HG03039 (cell line): ENCODE measurements around the gene KCNIP1.
"Not testable (repeated sequence)": the region's sequence is repeated elsewhere in the genome, so short reads cannot be mapped to it uniquely, and the experiment has no call there.

Source experiments
- ATAC-seq: cut with Tn5 transposase; IDR thresholded peaks from one replicate; pipeline ENCODE4 v1.9.1; 2021; ENCODE audit warnings: mild to moderate bottlenecking, moderate library complexity; ENCODE audit not compliant: unreplicated experiment

Gene KCNIP1

GRCh38 chr5:170534941-170535340 is 31.1 kb downstream of the KCNIP1 start:
- ATAC-seq, result no peak

- no peak for ATAC-seq
Measured at GRCh38 chr5:170536525-170536924, 32.7 kb downstream of the KCNIP1 start.

DNA sequence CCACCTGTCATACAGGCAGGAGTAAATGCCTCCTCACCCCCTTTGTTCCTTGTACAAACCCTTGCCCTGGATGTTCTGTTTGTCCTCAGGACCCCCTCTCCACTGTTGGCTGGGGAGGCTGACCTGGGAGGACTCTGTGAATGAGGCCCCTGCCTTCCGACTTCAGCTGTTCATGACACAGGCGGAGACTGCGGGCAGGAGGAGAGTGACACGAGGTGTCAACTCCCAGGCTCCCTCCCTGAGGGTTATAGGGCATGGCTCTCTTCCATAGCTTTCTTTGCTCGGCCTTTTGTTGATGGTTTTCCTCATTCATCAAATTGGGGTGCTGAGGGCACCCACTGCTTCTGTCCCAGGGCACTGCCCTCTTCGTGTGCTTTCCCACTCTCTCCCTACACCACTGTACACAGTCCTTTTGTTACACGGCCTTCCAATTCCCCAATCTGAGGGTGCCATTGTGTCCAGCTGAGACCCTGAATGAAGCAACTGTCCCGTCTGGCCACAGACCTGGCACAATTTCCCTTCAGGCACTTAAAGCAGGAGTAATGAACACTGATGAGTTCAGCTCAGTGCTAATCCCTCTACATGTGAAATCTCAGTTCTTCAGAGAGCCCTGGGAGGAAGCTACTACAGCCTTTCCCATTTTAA is 33.8 kb downstream of the KCNIP1 start:
- ATAC-seq, result no peak

GRCh38 chr5:170538096-170538465 is 34.3 kb downstream of the KCNIP1 start:
- ATAC-seq, result no peak

- no peak for ATAC-seq
Measured at GRCh38 chr5:170538696-170539586, 35.1 kb downstream of the KCNIP1 start.

DNA sequence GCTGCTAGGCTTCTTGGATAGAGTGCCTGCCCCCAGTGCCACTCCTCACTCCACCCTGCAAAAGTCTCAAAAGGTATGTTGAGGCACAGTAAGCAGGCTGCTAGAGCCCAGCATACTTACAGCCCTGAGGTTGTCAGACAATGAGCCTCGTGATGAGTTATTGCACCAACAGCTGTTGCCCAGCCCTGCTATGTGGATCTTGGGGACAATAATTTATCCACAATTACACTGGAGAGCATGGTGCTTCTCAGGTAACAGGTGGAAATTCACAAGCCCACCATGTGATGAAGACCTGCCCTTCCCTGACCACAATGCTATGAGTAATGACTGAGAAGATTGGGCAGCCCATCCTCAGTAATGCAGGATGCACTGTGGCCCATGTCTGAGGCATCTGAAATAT is 36.5 kb downstream of the KCNIP1 start:
- ATAC-seq, result no peak

DNA sequence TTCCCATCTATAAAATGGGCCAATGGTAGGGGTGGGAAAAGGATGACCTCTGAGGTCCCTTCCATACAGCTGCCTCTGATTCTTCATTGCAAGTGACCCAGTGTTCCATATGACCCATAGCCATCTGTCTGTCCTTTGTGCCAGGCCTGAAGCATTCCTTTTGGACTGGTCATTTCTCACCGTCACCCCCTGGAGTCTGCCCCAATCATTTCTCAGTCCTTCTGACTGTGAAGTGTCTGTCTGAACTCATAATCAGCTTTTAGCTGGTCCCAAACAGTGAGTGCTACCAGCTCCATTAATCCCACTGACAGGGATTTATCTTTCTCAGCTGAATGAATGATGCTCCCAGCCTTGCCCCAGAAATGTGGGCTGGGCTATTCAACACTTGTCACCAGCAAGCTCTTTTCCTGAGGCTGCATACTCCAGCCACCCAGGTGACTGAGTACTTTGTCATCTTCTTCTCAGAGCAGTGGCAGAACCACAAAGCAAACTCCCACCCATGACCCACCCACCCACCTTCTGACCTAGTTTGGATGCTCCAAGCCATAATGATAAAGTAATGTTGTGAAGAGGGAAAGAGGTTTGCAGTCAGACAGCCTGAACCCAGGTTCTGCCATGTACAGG is 37.4 kb downstream of the KCNIP1 start:
- ATAC-seq, result no peak

DNA sequence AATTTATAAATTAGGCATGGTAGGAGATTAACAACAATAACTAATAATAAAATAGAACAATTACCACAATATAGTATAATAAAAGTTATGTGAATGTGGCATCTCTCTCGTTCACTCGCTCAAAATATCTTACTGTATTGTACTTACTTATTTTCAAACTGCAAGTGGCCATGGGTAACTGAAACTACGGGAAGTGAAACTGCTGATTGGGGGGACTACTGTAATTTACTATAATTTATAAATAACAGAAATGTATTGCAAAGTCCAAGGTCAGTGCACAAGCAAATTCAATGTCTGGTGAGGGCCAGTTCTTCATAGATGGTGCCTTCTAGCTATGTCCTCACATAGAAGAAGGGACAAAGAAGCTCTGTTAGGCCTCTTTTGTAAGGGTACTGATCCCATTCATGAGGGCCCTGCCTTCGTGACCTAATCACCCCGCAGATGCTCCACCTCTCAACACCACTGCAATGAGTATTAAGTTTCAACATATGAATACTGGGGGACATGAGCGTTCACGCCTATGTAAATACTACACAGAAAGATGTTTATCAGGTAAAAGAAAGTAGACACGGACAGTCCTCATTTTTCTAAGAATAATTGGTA is 39.0 kb downstream of the KCNIP1 start:
- no peak for ATAC-seq

GRCh38 chr5:170545313-170545712 is 41.5 kb downstream of the KCNIP1 start:
- ATAC-seq, result no peak

GRCh38 chr5:170545811-170546210 is 42.0 kb downstream of the KCNIP1 start:
- ATAC-seq, result no peak

DNA sequence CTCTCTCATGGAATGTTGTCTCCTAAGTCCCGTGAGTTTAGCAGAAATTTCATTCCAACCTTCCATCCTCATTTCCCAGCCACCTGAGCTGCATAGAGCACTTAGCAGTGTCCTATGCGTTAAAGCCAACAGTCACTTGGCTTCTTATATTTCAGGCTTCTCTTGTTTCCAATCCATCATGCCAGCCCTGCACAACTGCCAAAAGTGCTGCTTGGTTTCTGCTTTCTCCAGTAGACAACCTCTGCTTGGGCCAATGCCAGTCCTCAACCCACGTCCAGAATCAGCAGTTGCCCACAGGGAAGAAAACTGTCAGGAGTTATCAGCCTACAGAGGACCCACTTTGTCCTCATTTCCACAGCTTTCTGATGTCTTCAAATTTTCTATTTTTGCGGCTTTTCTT is 42.5 kb downstream of the KCNIP1 start:
- ATAC-seq, result no peak

DNA sequence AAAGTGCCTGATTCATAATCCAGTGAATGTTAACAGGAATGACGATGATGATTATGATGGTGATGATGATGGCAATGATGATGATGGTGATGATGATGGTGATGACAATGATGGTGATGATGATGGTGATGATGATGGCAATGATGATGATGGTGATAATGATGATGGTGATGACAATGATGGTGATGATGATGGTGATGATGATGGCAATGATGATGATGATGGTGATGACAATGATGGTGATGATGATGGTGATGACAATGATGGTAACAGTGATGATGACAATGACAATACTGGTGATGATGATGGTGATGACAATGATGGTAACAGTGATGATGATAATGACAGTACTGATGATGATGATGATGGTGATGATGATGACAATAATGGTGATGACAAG is 46.6 kb downstream of the KCNIP1 start:
- ATAC-seq, result not testable (repeated sequence)

- no peak for ATAC-seq
Measured at GRCh38 chr5:170551076-170551475, 47.3 kb downstream of the KCNIP1 start.

- no peak for ATAC-seq
Measured at GRCh38 chr5:170551622-170552021, 47.8 kb downstream of the KCNIP1 start.

DNA sequence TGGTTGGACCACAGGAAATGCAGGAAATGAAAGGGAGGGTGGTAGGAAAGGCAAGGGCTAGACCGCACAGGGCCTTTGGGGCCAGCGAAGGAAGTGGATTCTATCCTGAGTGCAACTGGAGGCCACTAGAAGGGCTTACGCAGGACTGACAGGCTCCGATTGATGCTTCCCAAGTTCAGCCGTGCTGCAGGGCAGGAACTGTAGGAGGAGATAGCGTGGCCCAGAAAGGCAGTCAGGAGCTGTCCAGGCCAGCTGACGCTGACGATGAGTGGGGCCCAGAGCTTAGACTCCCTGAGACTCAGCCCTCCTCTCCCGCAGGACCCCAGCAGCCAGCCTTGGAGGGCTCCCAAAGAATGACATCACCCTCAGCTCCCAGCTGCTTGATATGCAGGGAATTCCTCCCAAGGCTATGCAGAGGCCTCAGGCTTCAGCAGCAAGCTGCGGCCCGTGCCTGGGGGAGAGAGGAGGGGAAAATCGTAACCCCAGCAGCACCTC is 48.8 kb downstream of the KCNIP1 start:
- no peak for ATAC-seq

DNA sequence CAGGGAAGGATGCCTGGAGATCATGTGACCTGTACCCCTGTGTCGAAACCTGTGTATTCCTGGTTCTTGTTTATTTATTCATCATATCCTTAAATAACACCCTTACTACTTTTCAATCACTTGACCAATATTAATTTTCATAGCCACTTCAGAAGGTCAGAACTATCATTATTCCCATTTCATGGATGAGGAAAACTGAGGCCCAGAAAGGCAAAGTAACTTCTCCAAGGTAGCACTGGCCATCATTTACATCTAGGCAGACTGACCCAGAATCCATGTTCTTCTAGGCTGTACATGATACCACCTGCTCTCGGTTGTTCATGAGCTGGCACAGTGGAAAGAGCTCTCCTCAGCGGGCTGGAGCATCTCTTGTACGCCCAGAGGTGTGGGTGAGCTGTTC is 49.4 kb downstream of the KCNIP1 start:
- no peak for ATAC-seq

- ATAC-seq, result no peak
Measured at GRCh38 chr5:170554521-170555267, 50.9 kb downstream of the KCNIP1 start.

- no peak for ATAC-seq
Measured at GRCh38 chr5:170557314-170557713, 53.5 kb downstream of the KCNIP1 start.

DNA sequence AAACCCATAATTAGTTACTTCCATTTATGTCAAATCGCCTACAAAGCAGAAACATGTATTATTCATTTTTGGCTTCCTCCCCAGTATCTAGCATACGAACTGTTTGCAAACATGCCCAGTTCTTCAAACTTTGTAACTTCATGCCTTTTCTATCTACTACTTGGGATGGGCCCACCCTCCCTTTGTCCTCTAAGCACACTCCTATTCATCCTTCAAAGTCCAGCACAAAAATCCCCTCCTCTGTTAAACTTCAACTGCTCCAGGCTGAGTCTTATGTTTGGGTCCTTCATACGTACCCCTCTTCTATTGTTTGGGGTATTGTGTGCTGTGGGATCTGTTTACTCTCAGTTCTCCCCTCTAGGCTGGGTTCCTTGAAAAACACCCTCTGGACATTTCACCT is 55.5 kb downstream of the KCNIP1 start:
- no peak for ATAC-seq

DNA sequence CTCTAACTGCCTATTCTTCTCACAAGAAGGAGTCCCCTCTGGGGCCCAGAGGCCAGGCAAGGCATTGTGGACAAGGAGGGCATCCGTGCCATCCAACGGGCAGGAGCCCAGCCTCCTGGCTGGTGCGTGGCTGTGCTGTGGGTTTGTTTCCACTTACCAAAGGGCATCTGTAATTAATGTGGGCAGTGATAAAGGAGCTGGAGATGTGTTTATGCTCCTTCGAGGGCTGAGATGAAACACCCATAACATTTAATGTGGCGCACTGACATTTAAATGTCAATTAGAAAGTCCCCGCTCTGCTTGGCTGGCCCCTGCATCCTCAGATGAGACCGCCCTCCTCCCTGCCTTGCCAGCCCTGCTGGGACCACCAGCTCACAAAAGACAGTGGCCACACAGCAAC is 57.1 kb downstream of the KCNIP1 start:
- no peak for ATAC-seq
